ENCODE results near the gene GNAT3.

GNAT3 gene

GRCh38 chr7:80510021-80510420 lies 1.8 kb downstream of the GNAT3 start:
- H2AFZ ChIP-seq (ENCODE audit: insufficient read depth, low read length, poor library complexity) = no peak overlapping the region
- no CpG with 5 or more reads among the region's 3 CpGs for WGBS (ENCODE audit: extremely low coverage, insufficient coverage, insufficient read length)
- H2BK12ac ChIP-seq (ENCODE audit: low read length) = no peak overlapping the region
- H3K36me3 ChIP-seq (ENCODE audit: control insufficient read depth in 1 of 2, insufficient read depth in 2 of 2, low read length in 2 of 2) = no peaks in the 10 kb centered on the region
- H2AK5ac ChIP-seq (ENCODE audit: low read length) = no peak overlapping the region
- no peak overlapping the region for H4K91ac ChIP-seq (ENCODE audit: low read depth, low read length)
- H3K9ac ChIP-seq (ENCODE audit: low read length) = no peak overlapping the region
- H3K27me3 ChIP-seq (ENCODE audit: insufficient read depth, low read length) = no peaks in the 10 kb centered on the region
- no peak overlapping the region for H3K4me2 ChIP-seq (ENCODE audit: low read length)
- H3K79me1 ChIP-seq (ENCODE audit: low read length) = no peaks in the 10 kb centered on the region
- H3K4me3 ChIP-seq (ENCODE audit: low read depth, low read length) = no peak overlapping the region
- H3K27ac ChIP-seq (ENCODE audit: low read depth, low read length) = no peak overlapping the region
- no peak overlapping the region for H2BK120ac ChIP-seq (ENCODE audit: insufficient read depth, low read length, poor library complexity)
- no peak overlapping the region for H3K4ac ChIP-seq (ENCODE audit: low read depth, low read length)
- no peaks in the 10 kb centered on the region for H3K79me2 ChIP-seq (ENCODE audit: control insufficient read depth, insufficient read depth, low read length, poor library complexity)
- H2BK5ac ChIP-seq (ENCODE audit: low read depth, low read length, poor library complexity) = no peak overlapping the region
- no peak overlapping the region for H3K14ac ChIP-seq (ENCODE audit: low read length)
- DNase-seq = no peak
- no peak overlapping the region for H3K23ac ChIP-seq (ENCODE audit: low read length)
- no peak overlapping the region for H3K18ac ChIP-seq (ENCODE audit: low read length)
- no peak overlapping the region for H4K12ac ChIP-seq (ENCODE audit: low read depth, low read length)
- H4K8ac ChIP-seq (ENCODE audit: low read depth, low read length) = no peak overlapping the region
- H3K4me1 ChIP-seq (ENCODE audit: control insufficient read depth in 1 of 2, insufficient read depth in 2 of 2, low read length in 2 of 2) = no peaks in the 10 kb centered on the region
- H3K9me3 ChIP-seq (ENCODE audit: insufficient read depth, low read depth, low read length) = no peaks in the 10 kb centered on the region

- Histone ChIP-seq H3K9me3 (ENCODE audit: insufficient read depth, low read depth, low read length) (no peaks in the 10 kb centered on the region), H2BK120ac (ENCODE audit: insufficient read depth, low read length, poor library complexity) (no peak overlapping the region), H4K12ac (ENCODE audit: low read depth, low read length) (no peak overlapping the region), H3K79me1 (ENCODE audit: low read length) (no peaks in the 10 kb centered on the region), H4K8ac (ENCODE audit: low read depth, low read length) (no peak overlapping the region), H3K27me3 (ENCODE audit: insufficient read depth, low read length) (no peaks in the 10 kb centered on the region), H2BK5ac (ENCODE audit: low read depth, low read length, poor library complexity) (no peak overlapping the region), H3K4me2 (ENCODE audit: low read length) (no peak overlapping the region), H2AFZ (ENCODE audit: insufficient read depth, low read length, poor library complexity) (no peak overlapping the region), H3K18ac (ENCODE audit: low read length) (no peak overlapping the region), H3K9ac (ENCODE audit: low read length) (no peak overlapping the region), H2AK5ac (ENCODE audit: low read length) (no peak overlapping the region), H3K4ac (ENCODE audit: low read depth, low read length) (no peak overlapping the region), H3K4me1 (ENCODE audit: control insufficient read depth in 1 of 2, insufficient read depth in 2 of 2, low read length in 2 of 2) (no peaks in the 10 kb centered on the region), H3K23ac (ENCODE audit: low read length) (no peak overlapping the region), H3K4me3 (ENCODE audit: low read depth, low read length) (no peak overlapping the region), H4K91ac (ENCODE audit: low read depth, low read length) (no peak overlapping the region), H3K27ac (ENCODE audit: low read depth, low read length) (no peak overlapping the region), H3K36me3 (ENCODE audit: control insufficient read depth in 1 of 2, insufficient read depth in 2 of 2, low read length in 2 of 2) (no peaks in the 10 kb centered on the region), H3K14ac (ENCODE audit: low read length) (no peak overlapping the region), H2BK12ac (ENCODE audit: low read length) (no peak overlapping the region), H3K79me2 (ENCODE audit: control insufficient read depth, insufficient read depth, low read length, poor library complexity) (no peaks in the 10 kb centered on the region)
- DNase-seq = no peak
- no CpG with 5 or more reads among the region's 6 CpGs for WGBS (ENCODE audit: extremely low coverage, insufficient coverage, insufficient read length)
These were observed 3.4 kb downstream of the GNAT3 start for GRCh38 chr7:80508440-80508839.

- Histone ChIP-seq H3K27ac (ENCODE audit: low read depth, low read length) (no peak overlapping the region), H3K4me3 (ENCODE audit: low read depth, low read length) (no peak overlapping the region), H3K4me1 (ENCODE audit: control insufficient read depth in 1 of 2, insufficient read depth in 2 of 2, low read length in 2 of 2) (no peaks in the 10 kb centered on the region)
These were observed 5.9 kb downstream of the GNAT3 start for GRCh38 chr7:80505900-80506500.

GRCh38 chr7:80500325-80500724 lies 11.5 kb downstream of the GNAT3 start:
- WGBS (ENCODE audit: extremely low coverage, insufficient coverage, insufficient read length) = no CpG with 5 or more reads among the region's 1 CpG
- Histone ChIP-seq H3K27me3 (ENCODE audit: insufficient read depth, low read length) (no peaks in the 10 kb centered on the region), H3K9ac (ENCODE audit: low read length) (no peak overlapping the region), H2AFZ (ENCODE audit: insufficient read depth, low read length, poor library complexity) (no peak overlapping the region), H2AK5ac (ENCODE audit: low read length) (no peak overlapping the region), H3K36me3 (ENCODE audit: control insufficient read depth in 1 of 2, insufficient read depth in 2 of 2, low read length in 2 of 2) (no peaks in the 10 kb centered on the region), H3K23ac (ENCODE audit: low read length) (no peak overlapping the region), H3K4me3 (ENCODE audit: low read depth, low read length) (no peak overlapping the region), H2BK120ac (ENCODE audit: insufficient read depth, low read length, poor library complexity) (no peak overlapping the region), H3K18ac (ENCODE audit: low read length) (no peak overlapping the region), H4K8ac (ENCODE audit: low read depth, low read length) (no peak overlapping the region), H2BK5ac (ENCODE audit: low read depth, low read length, poor library complexity) (no peak overlapping the region), H2BK12ac (ENCODE audit: low read length) (no peak overlapping the region), H3K27ac (ENCODE audit: low read depth, low read length) (no peak overlapping the region), H3K4ac (ENCODE audit: low read depth, low read length) (no peak overlapping the region), H3K4me2 (ENCODE audit: low read length) (no peak overlapping the region), H4K12ac (ENCODE audit: low read depth, low read length) (no peak overlapping the region), H3K79me2 (ENCODE audit: control insufficient read depth, insufficient read depth, low read length, poor library complexity) (no peaks in the 10 kb centered on the region), H3K14ac (ENCODE audit: low read length) (no peak overlapping the region), H3K4me1 (ENCODE audit: control insufficient read depth in 1 of 2, insufficient read depth in 2 of 2, low read length in 2 of 2) (no peaks in the 10 kb centered on the region), H3K9me3 (ENCODE audit: insufficient read depth, low read depth, low read length) (no peaks in the 10 kb centered on the region), H4K91ac (ENCODE audit: low read depth, low read length) (no peak overlapping the region), H3K79me1 (ENCODE audit: low read length) (peaks cover 2% of the 10 kb centered on the region)
- DNase-seq = no peak

More at GRCh38 chr7:80505900-80506500, 5.9 kb downstream of the GNAT3 start:
- Histone ChIP-seq H3K18ac (ENCODE audit: low read length) (no peak overlapping the region), H3K4me2 (ENCODE audit: low read length) (no peak overlapping the region), H2BK5ac (ENCODE audit: low read depth, low read length, poor library complexity) (no peak overlapping the region), H4K12ac (ENCODE audit: low read depth, low read length) (no peak overlapping the region), H3K9me3 (ENCODE audit: insufficient read depth, low read depth, low read length) (no peaks in the 10 kb centered on the region), H3K36me3 (ENCODE audit: control insufficient read depth in 1 of 2, insufficient read depth in 2 of 2, low read length in 2 of 2) (no peaks in the 10 kb centered on the region), H3K9ac (ENCODE audit: low read length) (no peak overlapping the region), H3K14ac (ENCODE audit: low read length) (no peak overlapping the region), H3K4ac (ENCODE audit: low read depth, low read length) (no peak overlapping the region), H2BK12ac (ENCODE audit: low read length) (no peak overlapping the region), H2AFZ (ENCODE audit: insufficient read depth, low read length, poor library complexity) (no peak overlapping the region), H4K8ac (ENCODE audit: low read depth, low read length) (no peak overlapping the region), H3K79me1 (ENCODE audit: low read length) (no peaks in the 10 kb centered on the region), H3K23ac (ENCODE audit: low read length) (no peak overlapping the region), H3K27me3 (ENCODE audit: insufficient read depth, low read length) (no peaks in the 10 kb centered on the region), H2BK120ac (ENCODE audit: insufficient read depth, low read length, poor library complexity) (no peak overlapping the region), H3K79me2 (ENCODE audit: control insufficient read depth, insufficient read depth, low read length, poor library complexity) (no peaks in the 10 kb centered on the region), H2AK5ac (ENCODE audit: low read length) (no peak overlapping the region), H4K91ac (ENCODE audit: low read depth, low read length) (no peak overlapping the region)
- peak in 1 of 2 donors; percentile 39 for DNase-seq
- WGBS (ENCODE audit: extremely low coverage, insufficient coverage, insufficient read length) = no CpG with 5 or more reads among the region's 7 CpGs
